ENCODE results near the gene INTS14.
"Not testable (repeated sequence)": the region's sequence is repeated elsewhere in the genome, so short reads cannot be mapped to it uniquely, and the experiment has no call there.

The INTS14 gene

GRCh38 chr15:65578904-65579728 is 31.8 kb downstream of the INTS14 start:
- DNase-seq: no peak
- ATAC-seq: no peak

GRCh38 chr15:65577129-65577996 is 33.6 kb downstream of the INTS14 start:
- DNase-seq (no peak), ATAC-seq (no peak)

- DNase-seq: no peak
These were observed 34.3 kb downstream of the INTS14 start for GRCh38 chr15:65576664-65577063.

GRCh38 chr15:65571971-65572370 is 39.0 kb downstream of the INTS14 start:
- no peak for ATAC-seq
- DNase-seq: no peak

More at GRCh38 chr15:65576664-65577063, 34.3 kb downstream of the INTS14 start:
- ATAC-seq: no peak

GRCh38 chr15:65569728-65570127 is 41.2 kb downstream of the INTS14 start:
- DNase-seq: no peak
- ATAC-seq: no peak

- ATAC-seq (no peak), DNase-seq (no peak)
These were observed 49.0 kb downstream of the INTS14 start for GRCh38 chr15:65561934-65562333.

- DNase-seq: no peak
- ATAC-seq: no peak
These were observed 51.0 kb downstream of the INTS14 start for GRCh38 chr15:65559941-65560340.

- ATAC-seq (no peak), DNase-seq (no peak)
These were observed 51.8 kb downstream of the INTS14 start for GRCh38 chr15:65558997-65559760.

- DNase-seq (no peak), ATAC-seq (no peak)
These were observed 52.6 kb downstream of the INTS14 start for GRCh38 chr15:65558336-65558735.

GRCh38 chr15:65556622-65557021 is 54.3 kb downstream of the INTS14 start:
- ATAC-seq (no peak), DNase-seq (no peak)

GRCh38 chr15:65553691-65554090 is 57.2 kb downstream of the INTS14 start:
- no peak for DNase-seq
- no peak for ATAC-seq

GRCh38 chr15:65552851-65553250 is 58.1 kb downstream of the INTS14 start:
- DNase-seq, ATAC-seq: not testable (repeated sequence)

- ATAC-seq (no peak), DNase-seq (no peak)
These were observed 59.7 kb downstream of the INTS14 start for GRCh38 chr15:65551183-65551582.

GRCh38 chr15:65550681-65551098 is 60.2 kb downstream of the INTS14 start:
- no peak for DNase-seq

GRCh38 chr15:65549288-65549687 is 61.6 kb downstream of the INTS14 start:
- ATAC-seq: not testable (repeated sequence)

More at GRCh38 chr15:65550681-65551098, 60.2 kb downstream of the INTS14 start:
- no peak for ATAC-seq

GRCh38 chr15:65547841-65548240 is 63.1 kb downstream of the INTS14 start:
- DNase-seq (no peak), ATAC-seq (no peak)

More at GRCh38 chr15:65549288-65549687, 61.6 kb downstream of the INTS14 start:
- not testable (repeated sequence) for DNase-seq

- ATAC-seq (no peak), DNase-seq (no peak)
These were observed 69.6 kb downstream of the INTS14 start for GRCh38 chr15:65541231-65541820.

- DNase-seq (no peak), ATAC-seq (no peak)
These were observed 70.6 kb downstream of the INTS14 start for GRCh38 chr15:65540314-65540713.

GRCh38 chr15:65535192-65535591 is 75.7 kb downstream of the INTS14 start:
- DNase-seq: no peak

GRCh38 chr15:65533057-65533756 is 77.7 kb downstream of the INTS14 start:
- no peak for DNase-seq
- no peak for ATAC-seq

More at GRCh38 chr15:65535192-65535591, 75.7 kb downstream of the INTS14 start:
- ATAC-seq: no peak

- DNase-seq: no peak
- no peak for ATAC-seq
These were observed 78.2 kb downstream of the INTS14 start for GRCh38 chr15:65532738-65533051.

All from stimulated activated naive CD8-positive, alpha-beta T cell treated with anti-CD3 and anti-CD28 coated beads, Interleukin-15, Interleukin-2, amounts not matched to agents 100 U/mL and 50 U/mL, for 24 hours (primary cell).